NCI-H2196 (cell line): Measurements from ENCODE around the gene DMRTB1.

Experiments
- DNase-seq: peaks from one replicate; lab custom pipeline; 2025; ENCODE audit not compliant: unreplicated experiment; lab: John Stamatoyannopoulos, UW

DMRTB1 gene

DNA sequence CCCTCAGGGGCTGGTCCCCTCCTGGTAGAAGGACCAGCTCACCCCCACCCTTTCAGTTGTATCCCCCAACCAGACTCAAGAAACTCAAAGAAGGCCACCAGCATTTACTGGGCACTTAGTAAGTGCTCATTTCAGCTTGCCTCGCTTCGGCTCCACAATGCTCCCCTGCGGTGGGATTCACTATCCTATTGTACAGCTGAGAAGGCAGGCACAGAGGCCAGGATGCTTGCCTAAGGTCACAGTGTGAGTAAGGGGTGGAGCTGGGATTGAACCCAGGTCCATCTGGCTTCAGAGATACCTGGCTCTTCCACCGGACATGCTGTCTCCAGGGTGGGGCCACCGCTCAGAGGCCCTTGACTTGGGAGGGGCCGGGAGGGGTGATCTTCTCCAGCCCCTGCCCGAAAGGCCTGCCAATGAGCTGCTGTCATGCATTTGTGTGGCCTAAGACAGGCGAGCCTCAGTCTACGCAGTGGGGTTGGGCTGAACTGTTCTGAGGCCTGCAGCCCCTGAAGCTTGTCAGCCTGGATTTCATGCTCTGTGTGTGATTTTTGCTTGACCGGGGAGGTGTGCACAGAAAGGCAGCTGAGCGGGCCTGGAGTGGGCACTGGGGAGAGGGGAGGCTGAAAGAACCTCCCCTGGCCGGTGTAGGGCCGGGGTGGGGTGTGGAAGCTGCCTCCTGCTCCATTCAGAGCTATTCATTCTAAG lies 48.1 kb downstream of the DMRTB1 start:
- DNase-seq = no peak

DNA sequence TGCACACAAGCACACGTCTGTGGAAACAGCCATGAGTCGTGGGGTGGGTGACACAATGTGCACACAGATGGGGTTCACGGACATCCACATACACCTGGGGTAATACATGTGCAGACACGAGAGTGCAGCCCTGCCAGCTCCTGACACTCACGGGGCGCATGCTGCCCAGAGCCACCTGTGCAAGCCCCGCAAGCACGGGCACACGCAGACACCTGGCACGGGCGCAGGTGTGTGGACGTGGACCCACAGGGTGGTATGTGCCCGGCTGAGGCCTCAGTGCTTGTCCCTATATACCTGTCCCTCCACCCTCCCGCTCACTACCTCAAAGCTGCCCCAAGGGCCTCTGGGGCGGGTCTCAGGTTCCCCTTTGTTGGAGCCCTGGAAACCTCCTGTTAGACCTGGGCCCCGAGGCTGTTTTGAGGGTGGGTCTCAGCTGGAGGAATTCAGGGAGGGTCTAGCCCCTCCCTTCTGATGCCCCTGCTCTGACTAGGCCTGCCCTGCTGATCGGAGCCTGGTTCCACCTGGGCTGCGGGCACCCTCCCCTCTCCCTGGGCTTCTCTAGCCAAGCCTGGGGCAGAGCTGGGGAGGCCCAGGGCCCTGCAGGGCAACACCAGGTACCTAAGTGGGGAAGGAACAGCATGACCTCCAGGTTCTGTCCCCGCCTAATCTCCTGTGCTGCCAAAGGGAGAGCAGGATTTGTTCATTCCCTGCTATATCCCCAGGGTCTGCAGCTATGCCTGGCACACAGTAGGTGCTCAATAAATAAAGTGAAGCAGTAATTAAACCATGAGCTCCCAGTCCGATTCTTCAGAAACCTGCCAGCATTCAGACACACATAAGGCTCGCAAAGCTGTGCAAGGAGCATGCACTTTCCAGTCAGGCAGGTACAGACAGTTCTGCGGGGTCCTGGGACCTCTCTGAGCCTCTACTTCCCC lies 49.1 kb downstream of the DMRTB1 start:
- DNase-seq = no peak

- no peak for DNase-seq
Observed at GRCh38 chr1:53508991-53509666, 49.9 kb downstream of the DMRTB1 start.

DNA sequence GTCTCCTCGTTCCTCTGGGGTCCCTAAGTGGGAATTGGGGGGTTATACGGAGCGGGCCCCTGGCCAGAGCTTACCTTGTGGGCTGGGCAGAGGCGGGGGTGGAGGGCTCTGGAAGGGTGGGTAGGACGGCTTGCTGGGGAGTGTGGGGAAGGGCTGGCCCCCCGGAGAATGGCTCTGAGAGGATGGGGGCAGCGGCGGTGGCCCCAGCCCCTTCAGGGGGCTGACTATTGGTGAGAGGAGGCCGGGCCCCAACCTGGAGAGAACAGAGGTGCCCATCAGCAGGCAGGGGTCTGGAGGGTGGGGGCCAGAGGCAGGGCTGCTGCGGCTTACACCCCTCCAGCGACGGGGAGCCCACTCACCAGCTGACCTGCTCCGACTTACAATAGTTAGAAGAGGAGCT lies 50.6 kb downstream of the DMRTB1 start:
- no peak for DNase-seq

- DNase-seq = no peak
Observed at GRCh38 chr1:53510215-53510614, 51.0 kb downstream of the DMRTB1 start.

DNA sequence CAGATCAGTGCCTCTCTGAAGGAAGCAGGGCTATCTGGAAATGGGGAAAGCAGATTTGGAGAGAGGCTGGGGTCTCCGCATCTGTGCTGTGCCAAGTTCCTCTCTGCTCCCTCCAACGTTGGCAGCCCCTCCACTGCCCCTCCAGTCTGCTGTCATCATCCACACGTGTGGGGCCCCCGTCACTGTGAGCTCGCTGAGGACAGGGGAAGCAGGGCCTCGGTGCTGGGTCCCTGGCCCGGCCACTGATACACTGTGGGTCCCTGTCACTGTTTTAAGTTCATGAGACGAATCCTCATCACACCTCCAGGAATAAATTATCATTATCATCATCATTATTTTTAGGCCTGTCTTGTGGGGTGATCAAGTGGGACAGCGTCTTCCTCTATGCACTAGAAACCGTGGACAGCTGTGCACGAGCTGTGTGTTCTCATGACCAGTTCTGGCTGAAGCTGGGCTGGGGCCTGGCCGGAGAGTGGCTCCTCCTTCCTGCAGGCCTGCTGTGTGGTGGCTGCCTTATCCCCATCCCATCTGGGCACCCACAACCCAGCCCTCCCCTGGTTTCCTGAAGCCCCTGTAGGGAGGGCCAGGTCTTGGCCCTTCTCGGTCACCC lies 52.2 kb downstream of the DMRTB1 start:
- no peak for DNase-seq

- peak; percentile 35 for DNase-seq
Observed at GRCh38 chr1:53511933-53512806, 53.0 kb downstream of the DMRTB1 start.

- DNase-seq = peak; percentile 33
Observed at GRCh38 chr1:53512807-53513755, 53.9 kb downstream of the DMRTB1 start.

DNA sequence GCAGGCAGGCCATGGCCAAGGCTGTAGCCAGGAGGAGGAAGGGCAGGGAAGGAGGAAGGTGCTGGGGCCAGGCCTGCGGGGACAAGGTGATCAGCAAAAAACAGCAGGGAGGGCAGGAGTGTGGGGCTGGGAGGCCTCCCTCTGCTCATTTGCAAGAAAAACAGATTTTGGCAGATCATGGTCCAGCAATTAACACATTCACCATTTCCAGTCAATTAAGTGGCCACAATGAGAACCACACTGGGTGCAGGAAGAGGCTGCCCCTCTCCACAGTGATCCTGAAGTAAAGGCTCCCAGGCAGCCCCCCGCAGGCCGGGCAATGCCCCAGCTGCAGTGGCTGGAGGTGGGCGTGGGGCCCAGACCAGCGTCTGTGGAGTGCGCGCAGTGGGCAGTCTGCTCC lies 54.6 kb downstream of the DMRTB1 start:
- DNase-seq = no peak

DNA sequence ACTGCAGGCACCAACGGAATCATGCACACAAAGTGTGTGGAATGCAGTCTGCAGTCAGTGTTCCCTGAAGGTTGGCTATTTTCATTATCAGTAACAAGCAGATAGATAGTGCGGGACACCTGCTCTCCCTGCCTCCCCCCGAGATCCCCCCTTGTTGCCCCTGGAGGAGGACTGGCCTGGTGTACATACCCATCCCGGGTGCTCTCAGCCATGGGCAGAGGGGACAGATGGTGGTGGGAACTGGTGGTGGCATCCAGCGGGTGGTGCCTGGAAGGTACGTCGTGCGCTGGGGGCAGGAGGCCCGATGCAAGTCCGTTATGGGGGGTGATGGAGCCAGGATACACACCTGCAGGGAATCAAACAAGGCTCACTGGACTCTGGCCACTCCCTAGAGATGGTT lies 55.2 kb downstream of the DMRTB1 start:
- DNase-seq = no peak

- no peak for DNase-seq
Observed at GRCh38 chr1:53516181-53516580, 57.0 kb downstream of the DMRTB1 start.
